H4 (cell line): ENCODE data around the gene ANAPC16. TPM values are rescaled to one million over a fixed set of nuclear protein-coding genes. Genes with fewer than 3 reads are reported as not detected.
"Not testable (repeated sequence)": the region's sequence is repeated elsewhere in the genome, so short reads cannot be mapped to it uniquely, and the experiment has no call there.

Experiments
- DNase-seq: peaks from one replicate; pipeline ENCODE4 v3.0.0-alpha.2; 2015; ENCODE audit warnings: low spot score
- total RNA-seq: library from RNA; depleted of rRNA; stranded (reverse); fragments of >200 nt; shearing (Covaris generic); gene quantifications from 2 replicates; pipeline ENCODE4 v1.2.3, GENCODE V29; 2014

The ANAPC16 gene
- total RNA-seq, 1 experiment from 2014 or later = 98.5 TPM

GRCh38 chr10:72242675-72243074 lies 26.9 kb downstream of the ANAPC16 start:
- peak; percentile 49 for DNase-seq

GRCh38 chr10:72243822-72244437 lies 28.1 kb downstream of the ANAPC16 start:
- peak; percentile 81 for DNase-seq

GRCh38 chr10:72244573-72245038 lies 28.8 kb downstream of the ANAPC16 start:
- no peak for DNase-seq

- DNase-seq = no peak
Observed at GRCh38 chr10:72245949-72246525, 30.2 kb downstream of the ANAPC16 start.

GRCh38 chr10:72248468-72249151 lies 32.8 kb downstream of the ANAPC16 start:
- peak; percentile 25 for DNase-seq

- not testable (repeated sequence) for DNase-seq
Observed at GRCh38 chr10:72249176-72249862, 33.5 kb downstream of the ANAPC16 start.

GRCh38 chr10:72250666-72251065 lies 34.9 kb downstream of the ANAPC16 start:
- no peak for DNase-seq

- no peak for DNase-seq
Observed at GRCh38 chr10:72251635-72252034, 35.8 kb downstream of the ANAPC16 start.

GRCh38 chr10:72252972-72253371 lies 37.2 kb downstream of the ANAPC16 start:
- DNase-seq = no peak

- DNase-seq = no peak
Observed at GRCh38 chr10:72253578-72253977, 37.8 kb downstream of the ANAPC16 start.

GRCh38 chr10:72254813-72255568 lies 39.2 kb downstream of the ANAPC16 start:
- DNase-seq = peak; percentile 71

GRCh38 chr10:72255977-72256729 lies 40.3 kb downstream of the ANAPC16 start:
- no peak for DNase-seq

GRCh38 chr10:72257051-72257892 lies 41.5 kb downstream of the ANAPC16 start:
- no peak for DNase-seq

- no peak for DNase-seq
Observed at GRCh38 chr10:72258617-72259016, 42.8 kb downstream of the ANAPC16 start.

- DNase-seq = peak; percentile 76
Observed at GRCh38 chr10:72259491-72260238, 43.9 kb downstream of the ANAPC16 start.

GRCh38 chr10:72260239-72260975 lies 44.6 kb downstream of the ANAPC16 start:
- peak; percentile 87 for DNase-seq

- DNase-seq = peak; percentile 76
Observed at GRCh38 chr10:72260976-72261783, 45.4 kb downstream of the ANAPC16 start.
